Inflammatory macrophage (primary cell): ENCODE data around the gene PTPA.
A peak's percentile ranks its signal among the peaks of the same experiment; 100 is the strongest.
"Not testable (repeated sequence)": the region's sequence is repeated elsewhere in the genome, so short reads cannot be mapped to it uniquely, and the experiment has no call there.

Experiments
- DNase-seq, 2 donors: peaks; one replicate each; pipeline ENCODE4 v3.0.0-alpha.2; 2020 to 2022

PTPA gene

GRCh38 chr9:129161534-129161837 lies 50.3 kb downstream of the PTPA start:
- DNase-seq, result no peak

GRCh38 chr9:129162497-129163197 lies 51.4 kb downstream of the PTPA start:
- DNase-seq, result no peak

GRCh38 chr9:129163198-129163670 lies 52.0 kb downstream of the PTPA start:
- DNase-seq, result not testable (repeated sequence)

GRCh38 chr9:129163753-129164152 lies 52.5 kb downstream of the PTPA start:
- no peak for DNase-seq

GRCh38 chr9:129164246-129164930 lies 53.2 kb downstream of the PTPA start:
- DNase-seq, result peak; percentile 34 to 54

GRCh38 chr9:129165198-129165597 lies 54.0 kb downstream of the PTPA start:
- DNase-seq, result no peak

GRCh38 chr9:129166623-129167557 lies 55.7 kb downstream of the PTPA start:
- DNase-seq, result peak; percentile 63 to 72

- peak in 1 of 2 donors; percentile 26 for DNase-seq
These were observed 59.0 kb downstream of the PTPA start for GRCh38 chr9:129170229-129170628.

GRCh38 chr9:129171993-129172751 lies 61.0 kb downstream of the PTPA start:
- no peak for DNase-seq

GRCh38 chr9:129172816-129173215 lies 61.6 kb downstream of the PTPA start:
- no peak for DNase-seq

GRCh38 chr9:129173296-129174101 lies 62.3 kb downstream of the PTPA start:
- DNase-seq, result no peak

- DNase-seq, result peak; percentile 82 to 89
These were observed 63.0 kb downstream of the PTPA start for GRCh38 chr9:129174102-129174723.

- DNase-seq, result peak; percentile 38 to 65
These were observed 63.7 kb downstream of the PTPA start for GRCh38 chr9:129174724-129175514.

- no peak for DNase-seq
These were observed 64.3 kb downstream of the PTPA start for GRCh38 chr9:129175515-129175824.

GRCh38 chr9:129175825-129176633 lies 64.8 kb downstream of the PTPA start:
- DNase-seq, result peak; percentile 95 to 97

- peak; percentile 33 to 77 for DNase-seq
These were observed 65.7 kb downstream of the PTPA start for GRCh38 chr9:129176701-129177442.

GRCh38 chr9:129177443-129177790 lies 66.2 kb downstream of the PTPA start:
- DNase-seq, result peak in 1 of 2 donors; percentile 48

- peak; percentile 96 to 97 for DNase-seq
These were observed 66.8 kb downstream of the PTPA start, which contains the start of gene IER5L for GRCh38 chr9:129177791-129178567. IER5L (minus strand) TSS chr9:129178261; CDS start chr9:129178052, 209 bp downstream.
